A549 (cell line): ENCODE measurements around the gene GGPS1. TPM values are rescaled to one million over a fixed set of nuclear protein-coding genes. Genes with fewer than 3 reads are reported as not detected.

Source experiments
- ATAC-seq, 2 experiments: fragments of 200-7000 bp in 1 of 2; fragments of >200 bp in 1 of 2; cut with Nextera tagmentation in 1 of 2; cut with Tn5 transposase in 1 of 2; 3 replicates each; pipeline versions ENCODE4 v1.8.0 to v1.9.1; 2018 to 2020; ENCODE audit warnings: mild to moderate bottlenecking in 1 of 2, moderate library complexity in 1 of 2
- CTCF ChIA-PET: fragments of 300-600 bp; sonication (Branson Sonifier 250); formaldehyde crosslinking; extraction: SDS; loops from one replicate; lab custom pipeline; 2021; ENCODE audit warnings: antibody characterized with exemption, inconsistent platforms; lab: Yijun Ruan, JAX
- POLR2A ChIA-PET: fragments of 350-600 bp; formaldehyde crosslinking; extraction: SDS; loops from one replicate; lab custom pipeline; 2021; ENCODE audit warnings: antibody characterized with exemption, inconsistent platforms; lab: Yijun Ruan, JAX
- DNase-seq, 2 experiments: peaks; one replicate each; pipeline versions ENCODE4 v3.0.0 to v3.0.0-alpha.2; 2011 to 2016; ENCODE audit warnings: low read depth in 1 of 2, low spot score in 1 of 2
- FAIRE-seq: peaks from 2 replicates; lab custom pipeline; 2011; peaks lifted over from hg19 to GRCh38; lab: Jason Lieb, UNC
- H3K27ac ChIP-seq, 2 experiments: fragments of >200 bp; sonication (Bioruptor Twin); formaldehyde crosslinking; 3 replicates each; pipeline ENCODE4 v1.5.1; 2016 to 2017
- H3K4me1 ChIP-seq: fragments of >200 bp; sonication (Bioruptor Twin); formaldehyde crosslinking; 3 replicates; pipeline ENCODE4 v1.6.1; 2016
- H3K4me2 ChIP-seq: fragments of >200 bp; sonication (Bioruptor Twin); formaldehyde crosslinking; 3 replicates; pipeline ENCODE4 v1.6.1; 2016
- H3K4me3 ChIP-seq: fragments of >200 bp; sonication (Bioruptor Twin); formaldehyde crosslinking; 3 replicates; pipeline ENCODE4 v1.5.1; 2016
- H3K9me3 ChIP-seq: fragments of >200 bp; sonication (Bioruptor Twin); formaldehyde crosslinking; 3 replicates; pipeline ENCODE4 v1.6.1; 2016
- BHLHE40 ChIP-seq: IDR thresholded peaks from 2 replicates; pipeline ENCODE4 v1.6.1; 2012; ENCODE audit warnings: low read depth, low read length, inconsistent platforms
- CBX8 ChIP-seq: fragments of 200-600 bp; sonication (generic); IDR thresholded peaks from 2 replicates; pipeline ENCODE4 v1.6.1; 2016
- CEBPB ChIP-seq, 2 experiments: fragments of >200 bp in 1 of 2; sonication (Bioruptor Twin) in 1 of 2; formaldehyde crosslinking in 1 of 2; IDR thresholded peaks; 2 replicates each; pipeline ENCODE4 v1.6.1; 2012 to 2016
- CTCF ChIP-seq: fragments of >200 bp; sonication (Bioruptor Twin); formaldehyde crosslinking; IDR thresholded peaks from 3 replicates; pipeline ENCODE4 v1.5.1; 2016
- EHF ChIP-seq: fragments of 250-450 bp; sonication (Bioruptor Pico); IDR thresholded peaks from 2 replicates; pipeline ENCODE4 v1.5.0; 2020; ENCODE audit warnings: mild to moderate bottlenecking
- ESRRA ChIP-seq: fragments of 150-350 bp; IDR thresholded peaks from 2 replicates; pipeline ENCODE4 v1.6.1; 2014; ENCODE audit warnings: mild to moderate bottlenecking, low read length, borderline replicate concordance
- FOSB ChIP-seq: fragments of 250-450 bp; sonication (Bioruptor Pico); IDR thresholded peaks from 2 replicates; pipeline ENCODE4 v1.5.0; 2020; ENCODE audit warnings: mild to moderate bottlenecking, moderate library complexity
- FOSL2 ChIP-seq, 2 experiments: fragments of 450-650 bp in 1 of 2; fragments of >200 bp in 1 of 2; sonication (Bioruptor Twin) in 1 of 2; formaldehyde crosslinking; IDR thresholded peaks; 2 replicates each; pipeline versions ENCODE4 v1.5.0 to v1.6.1; 2016 to 2020; ENCODE audit warnings: mild to moderate bottlenecking in 1 of 2, moderate library complexity in 1 of 2
- GATA3 ChIP-seq: IDR thresholded peaks from 2 replicates; pipeline ENCODE4 v1.6.1; 2012; ENCODE audit warnings: borderline replicate concordance
- HEYL ChIP-seq: fragments of 250-450 bp; sonication (Bioruptor Pico); IDR thresholded peaks from 2 replicates; pipeline ENCODE4 v1.8.0; 2021; ENCODE audit warnings: mild to moderate bottlenecking, moderate library complexity
- KDM5A ChIP-seq: fragments of 200-600 bp; sonication (generic); IDR thresholded peaks from 2 replicates; pipeline ENCODE4 v1.6.1; 2016; ENCODE audit warnings: antibody characterized with exemption, mild to moderate bottlenecking
- MYC ChIP-seq: IDR thresholded peaks from 2 replicates; pipeline ENCODE4 v1.6.1; 2012; ENCODE audit warnings: mild to moderate bottlenecking, inconsistent platforms, low read length, improper control_type of control experiment, borderline replicate concordance
- PHF8 ChIP-seq: fragments of 200-600 bp; sonication (generic); IDR thresholded peaks from 2 replicates; pipeline ENCODE4 v1.6.1; 2016; ENCODE audit warnings: low read depth, mild to moderate bottlenecking, antibody characterized with exemption, moderate library complexity, borderline replicate concordance
- POLR2A ChIP-seq: IDR thresholded peaks from 2 replicates; pipeline ENCODE4 v1.6.1; 2012; ENCODE audit warnings: mild to moderate bottlenecking, low read length
- POLR2AphosphoS2 ChIP-seq: conservative IDR thresholded peaks from 2 replicates; pipeline ENCODE4 v1.6.1; 2012; ENCODE audit warnings: low read length, improper control_type of control experiment, inconsistent platforms
- RAD21 ChIP-seq, 2 experiments: fragments of >200 bp in 1 of 2; sonication (Bioruptor Twin) in 1 of 2; formaldehyde crosslinking in 1 of 2; IDR thresholded peaks in 1 of 2; conservative IDR thresholded peaks in 1 of 2; 2 replicates in 1 of 2; 3 replicates in 1 of 2; pipeline ENCODE4 v1.6.1; 2012 to 2018; ENCODE audit warnings: inconsistent platforms in 1 of 2
- RARB ChIP-seq: fragments of 250-450 bp; sonication (Bioruptor Pico); IDR thresholded peaks from 2 replicates; pipeline ENCODE4 v1.8.0; 2021; ENCODE audit warnings: mild to moderate bottlenecking, moderate library complexity
- REST ChIP-seq: fragments of 200-600 bp; sonication (generic); IDR thresholded peaks from 2 replicates; pipeline ENCODE4 v1.6.1; 2016; ENCODE audit warnings: antibody characterized with exemption, mild to moderate bottlenecking, moderate library complexity
- RFX5 ChIP-seq: fragments of 450-650 bp; IDR thresholded peaks from 2 replicates; pipeline ENCODE4 v1.7.1; 2014; ENCODE audit warnings: antibody characterized with exemption, mild to moderate bottlenecking, moderate library complexity
- SREBF2 ChIP-seq: fragments of 450-650 bp; IDR thresholded peaks from 2 replicates; pipeline ENCODE4 v1.6.1; 2014; ENCODE audit warnings: mild to moderate bottlenecking, moderate library complexity
- TFCP2L1 ChIP-seq: fragments of 250-450 bp; sonication (Bioruptor Pico); IDR thresholded peaks from 2 replicates; pipeline ENCODE4 v1.5.0; 2021; ENCODE audit warnings: mild to moderate bottlenecking
- USF2 ChIP-seq: fragments of 450-650 bp; IDR thresholded peaks from 2 replicates; pipeline ENCODE4 v1.6.1; 2014; ENCODE audit warnings: antibody characterized with exemption
- ZFP36 ChIP-seq: fragments of 450-650 bp; IDR thresholded peaks from 2 replicates; pipeline ENCODE4 v1.6.1; 2014; ENCODE audit warnings: borderline replicate concordance; ENCODE audit not compliant: partially characterized antibody
- ZSCAN20 ChIP-seq: fragments of 250-450 bp; sonication (Bioruptor Pico); IDR thresholded peaks from 2 replicates; pipeline ENCODE4 v1.8.0; 2022; ENCODE audit warnings: mild to moderate bottlenecking, moderate library complexity
- WGBS: methylation state at CpG from one replicate; pipeline ENCODE4 v1.1.6; 2017; ENCODE audit errors: missing lambda C conversion rate; 5-methylcytosine and 5-hydroxymethylcytosine counted together
- polyA plus RNA-seq, 4 experiments: library from polyadenylated mRNA; depleted of rRNA in 3 of 4; stranded (reverse); fragments of >200 nt; fragmentation: RNase III in 1 of 4; extraction: RNeasy Plus Mini Kit Qiagen cat#74134 plus additional on column Dnase treatment in 1 of 4; gene quantifications; 2 replicates in 3 of 4; 3 replicates in 1 of 4; pipeline ENCODE4 v1.2.3, GENCODE V29; 2011 to 2017
- TF ChIP-seq, protein P1 (sequence below): IDR thresholded peaks from 2 replicates; pipeline ENCODE4 v1.6.1; 2012
- TF ChIP-seq, protein P2 (sequence below): fragments of >200 bp; sonication (Bioruptor Twin); formaldehyde crosslinking; IDR thresholded peaks from 2 replicates; pipeline ENCODE4 v1.6.1; 2016

GGPS1 gene
- polyA plus RNA-seq, 2 of the 4 experiments (the other 2 are of a cell fraction) = 27.5 to 58.5 TPM

DNA sequence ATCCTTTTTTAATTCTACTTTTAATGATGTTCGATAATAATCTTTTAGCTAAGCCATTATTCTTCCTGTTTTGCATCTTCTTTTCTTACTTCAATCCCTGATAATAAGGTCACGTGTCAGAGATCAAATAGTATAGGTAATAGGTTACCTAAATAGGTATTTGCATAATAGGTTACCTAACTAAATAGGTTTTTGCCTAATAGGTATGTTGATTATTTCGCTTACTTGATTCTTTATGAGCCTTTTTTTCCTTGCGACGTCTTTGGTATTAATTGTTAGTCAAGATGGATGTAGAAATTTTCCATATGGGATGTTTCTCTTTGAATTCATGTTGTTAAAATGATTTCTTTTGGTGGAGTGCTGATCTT lies 2.5 kb downstream of the GGPS1 start:
- no peak for FAIRE-seq
- WGBS = 87% methylated on average over 5 of the region's 5 CpGs
- H3K4me1 ChIP-seq = peaks cover 32% of the 10 kb centered on the region
- TF ChIP-seq HEYL (CRISPR knock-in tag) = no peak
- TF ChIP-seq ZFP36 = no peak
- no peak for TF ChIP-seq RARB (CRISPR knock-in tag)
- no peak for TF ChIP-seq CEBPB (IDR thresholded peaks at IDR 0.05)
- no peak for TF ChIP-seq KDM5A
- no peak for TF ChIP-seq RFX5
- no peak for TF ChIP-seq USF2
- TF ChIP-seq REST = no peak
- TF ChIP-seq EHF = no peak
- no peak for TF ChIP-seq MYC
- TF ChIP-seq PHF8 = no peak
- no peak for TF ChIP-seq SREBF2
- peak overlapping the region; percentile 65; the same call in 1 of the 3 replicates for H3K4me3 ChIP-seq
- no peak overlapping the region for H3K27ac ChIP-seq
- DNase-seq = no peak
- no peak for ATAC-seq
- POLR2A ChIA-PET = no interaction called here
- H3K4me2 ChIP-seq = peak overlapping the region; percentile 91
- H3K9me3 ChIP-seq = no peaks in the 10 kb centered on the region
- CTCF ChIA-PET = interaction anchor here (0.6 to 1.5 kb wide), 3 partner anchors 10 to 79 kb away, joined by 3 to 4 read pairs (median 3); no protein-coding TSS in a partner anchor

- Histone ChIP-seq H3K9me3 (no peaks in the 10 kb centered on the region), H3K27ac (no peak overlapping the region), H3K4me3 (peak overlapping the region; percentile 65; the same call in 1 of the 3 replicates), H3K4me2 (peak overlapping the region; percentile 91), H3K4me1 (peaks cover 29% of the 10 kb centered on the region)
- FAIRE-seq = no peak
- POLR2A ChIA-PET = interaction anchor here (0.9 kb wide), 1 partner anchor 36 kb away, joined by 4 read pairs; the partner anchor contains the start of gene TBCE
- no peak for DNase-seq
- no peak for ATAC-seq
- CTCF ChIA-PET = interaction anchor here (0.6 to 1.5 kb wide), 4 partner anchors 10 to 80 kb away, joined by 3 to 4 read pairs (median 3); no protein-coding TSS in a partner anchor
- 54% methylated on average over 3 of the region's 3 CpGs for WGBS
- TF ChIP-seq POLR2AphosphoS2 (no peak), CTCF (no peak), REST (no peak), CBX8 (no peak), KDM5A (no peak), PHF8 (no peak), CEBPB (IDR thresholded peaks at IDR 0.05) (no peak), FOSL2 (IDR thresholded peaks at IDR 0.05) (no peak), FOSL2 (CRISPR knock-in tag; IDR thresholded peaks at IDR 0.05) (no peak), ESRRA (no peak), TFCP2L1 (CRISPR knock-in tag) (no peak), ZSCAN20 (CRISPR knock-in tag) (no peak), SREBF2 (no peak), RAD21 (conservative IDR thresholded peaks at IDR 0.05 in 1 of 2, IDR thresholded peaks at IDR 0.05 in 1 of 2) (no peak), POLR2A (no peak), GATA3 (no peak), FOSB (CRISPR knock-in tag) (no peak), BHLHE40 (no peak)
- TF ChIP-seq, protein P1, sequence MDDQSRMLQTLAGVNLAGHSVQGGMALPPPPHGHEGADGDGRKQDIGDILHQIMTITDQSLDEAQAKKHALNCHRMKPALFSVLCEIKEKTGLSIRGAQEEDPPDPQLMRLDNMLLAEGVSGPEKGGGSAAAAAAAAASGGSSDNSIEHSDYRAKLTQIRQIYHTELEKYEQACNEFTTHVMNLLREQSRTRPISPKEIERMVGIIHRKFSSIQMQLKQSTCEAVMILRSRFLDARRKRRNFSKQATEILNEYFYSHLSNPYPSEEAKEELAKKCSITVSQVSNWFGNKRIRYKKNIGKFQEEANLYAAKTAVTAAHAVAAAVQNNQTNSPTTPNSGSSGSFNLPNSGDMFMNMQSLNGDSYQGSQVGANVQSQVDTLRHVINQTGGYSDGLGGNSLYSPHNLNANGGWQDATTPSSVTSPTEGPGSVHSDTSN = no peak
- TF ChIP-seq, protein P2, sequence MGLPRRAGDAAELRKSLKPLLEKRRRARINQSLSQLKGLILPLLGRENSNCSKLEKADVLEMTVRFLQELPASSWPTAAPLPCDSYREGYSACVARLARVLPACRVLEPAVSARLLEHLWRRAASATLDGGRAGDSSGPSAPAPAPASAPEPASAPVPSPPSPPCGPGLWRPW = no peak
These were observed 3.0 kb downstream of the GGPS1 start for GRCh38 chr1:235331401-235331800.
